ENCODE results near the gene CAMTA1.
"Not testable (repeated sequence)": the region's sequence is repeated elsewhere in the genome, so short reads cannot be mapped to it uniquely, and the experiment has no call there.

Gene CAMTA1

DNA sequence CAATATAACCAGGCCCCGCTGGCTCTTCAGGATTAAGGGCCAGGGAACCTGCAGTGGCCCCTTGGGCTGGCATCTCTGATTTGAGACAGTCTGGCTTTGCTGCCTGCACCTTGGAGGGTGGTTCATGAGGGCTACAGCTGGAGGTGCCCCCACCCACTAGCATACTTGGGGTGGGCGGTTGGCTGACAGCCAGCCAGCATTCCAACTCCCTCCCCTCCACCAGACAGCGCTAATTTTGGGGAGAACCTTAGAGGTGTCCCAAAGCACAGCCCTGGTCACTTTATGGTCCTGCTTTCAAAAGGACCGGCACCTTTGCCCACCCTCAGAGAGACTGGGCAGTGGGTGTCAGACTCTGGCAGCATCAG lies 805.2 kb downstream of the CAMTA1 start:
- no peak for DNase-seq (ENCODE audit: low spot score)

DNA sequence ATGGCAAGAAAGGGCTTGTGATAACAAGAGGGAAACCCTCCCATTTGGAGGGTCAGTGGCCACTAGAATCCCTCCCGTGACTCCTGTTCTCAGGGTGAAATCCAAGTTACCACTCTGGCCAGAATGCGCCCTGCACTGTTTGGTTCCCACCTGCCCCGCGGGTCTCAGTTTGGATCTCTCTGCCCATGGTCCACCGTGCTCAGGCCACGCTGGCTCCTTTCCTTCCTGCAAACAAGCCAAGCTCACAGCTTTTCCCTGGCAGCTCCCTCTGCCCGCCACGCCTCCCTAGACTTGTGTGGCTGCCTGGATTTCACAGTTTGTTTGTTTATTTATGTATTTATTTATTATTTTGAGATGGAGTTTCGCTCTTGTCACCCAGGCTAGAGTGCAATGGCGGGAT lies 806.3 kb downstream of the CAMTA1 start:
- DNase-seq (ENCODE audit: low spot score) = no peak

DNA sequence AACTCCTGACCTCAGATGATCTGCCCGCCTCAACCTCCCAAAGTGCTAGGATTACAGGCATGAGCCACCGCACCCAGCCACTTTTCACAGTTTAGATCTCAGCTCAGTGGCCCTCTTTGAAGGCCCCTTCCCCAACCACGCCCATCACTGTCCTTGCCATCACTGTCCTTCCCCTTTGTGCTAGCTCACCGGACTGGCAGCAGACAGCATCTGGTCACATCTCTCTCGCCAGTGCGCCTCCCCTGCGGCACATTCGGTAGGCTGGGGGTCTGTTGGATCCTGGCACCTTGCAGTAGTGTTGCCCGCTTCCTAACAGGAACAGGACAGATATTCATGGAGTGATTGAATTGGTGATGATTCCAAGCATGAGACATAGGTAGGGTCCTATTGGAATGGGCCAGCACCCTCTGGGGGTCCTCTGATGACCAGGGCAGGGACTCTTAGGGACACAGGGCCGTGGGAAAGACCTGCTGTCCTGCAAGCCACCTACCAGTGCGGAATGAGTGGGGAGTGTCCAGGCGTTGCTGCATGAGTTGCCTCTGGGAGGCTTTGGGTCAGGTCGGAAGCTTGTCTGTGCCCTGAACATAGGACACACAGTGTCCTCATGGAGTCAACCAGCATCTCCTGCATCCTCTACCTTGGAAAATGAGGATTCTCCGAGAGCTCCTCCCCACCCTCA lies 807.0 kb downstream of the CAMTA1 start:
- no peak for DNase-seq (ENCODE audit: low spot score)

DNA sequence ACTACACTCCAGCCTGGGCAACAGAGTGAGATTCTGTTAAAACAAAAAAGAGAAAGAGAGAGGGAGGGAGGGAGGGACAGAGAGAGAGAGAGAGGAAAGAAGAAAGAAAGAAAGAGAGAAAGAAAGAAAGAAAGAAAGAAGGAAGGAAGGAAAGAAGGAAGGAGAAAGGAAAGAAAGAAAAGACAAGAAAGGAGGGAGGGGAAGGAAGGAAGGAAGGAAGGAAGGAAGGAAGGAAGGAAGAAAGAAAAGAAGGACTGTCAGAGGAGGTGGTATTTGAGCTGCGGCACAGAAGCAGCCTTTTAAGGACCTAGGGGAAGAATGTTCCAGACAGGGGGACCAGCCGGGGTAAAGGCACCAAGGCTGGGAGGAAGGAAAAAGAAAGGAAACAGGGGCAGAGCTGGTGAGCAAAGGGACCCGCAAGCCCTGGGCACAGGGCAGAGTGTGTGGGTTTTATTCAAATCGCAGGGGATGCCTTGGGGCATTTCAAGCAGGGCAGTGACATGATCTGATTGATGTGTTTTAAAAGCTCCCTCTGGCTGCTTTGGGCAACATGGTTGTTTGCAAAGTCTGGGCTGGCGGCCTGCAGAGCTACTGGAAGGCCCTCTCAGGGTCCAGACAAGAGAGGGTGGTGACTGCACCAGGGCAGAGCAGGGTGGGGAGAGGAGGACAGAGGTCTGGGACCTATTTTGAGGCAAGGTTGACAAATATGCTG lies 808.9 kb downstream of the CAMTA1 start:
- no peak for DNase-seq (ENCODE audit: low spot score)

DNA sequence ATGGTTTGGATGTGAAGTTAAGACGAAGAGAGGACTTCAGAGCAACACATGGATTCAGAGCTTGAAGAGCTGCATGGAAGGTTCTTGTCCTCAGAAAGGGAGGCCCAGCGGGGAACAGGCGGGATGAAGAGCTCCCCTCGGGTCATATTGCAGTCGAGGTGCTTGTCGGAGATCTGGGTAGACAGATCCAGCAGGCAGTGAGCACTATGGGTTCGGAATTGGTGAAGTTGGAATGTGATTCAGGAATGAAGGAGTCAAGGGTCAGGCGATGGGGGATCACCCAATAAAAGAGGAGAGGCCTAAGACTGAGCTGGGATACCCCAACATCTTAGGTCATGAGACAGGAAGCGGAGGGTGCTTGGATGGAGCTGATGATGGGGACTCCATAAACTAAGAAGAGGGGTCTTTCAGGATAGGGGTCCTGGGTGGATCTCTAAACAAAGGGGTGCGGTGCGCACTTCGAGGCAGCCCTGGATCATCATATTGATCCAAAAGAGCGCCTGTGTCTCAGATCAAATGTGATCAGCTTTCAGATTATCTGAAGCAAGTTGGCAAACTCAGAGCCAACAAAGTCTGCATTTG lies 809.6 kb downstream of the CAMTA1 start:
- DNase-seq (ENCODE audit: low spot score) = no peak

DNA sequence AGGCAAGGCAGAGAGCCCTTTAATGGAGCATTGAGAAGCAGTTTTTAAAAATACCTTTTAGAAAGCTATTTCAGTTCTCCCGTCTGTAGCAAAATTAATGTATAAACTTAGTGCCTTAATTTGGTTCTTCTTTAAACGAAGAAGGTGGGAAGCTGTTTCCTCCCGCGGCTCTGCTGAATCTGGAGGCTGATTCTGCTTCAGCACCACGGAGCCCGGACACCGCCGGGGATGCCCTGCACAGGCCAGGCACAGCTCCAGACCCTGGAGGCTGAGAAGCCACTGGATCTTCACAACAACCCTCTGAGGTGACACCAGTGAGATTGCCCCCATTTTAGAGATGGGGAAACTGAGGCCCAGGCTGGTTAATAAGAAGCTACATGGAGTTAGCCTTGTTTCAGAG lies 810.1 kb downstream of the CAMTA1 start:
- DNase-seq (ENCODE audit: low spot score) = no peak

DNA sequence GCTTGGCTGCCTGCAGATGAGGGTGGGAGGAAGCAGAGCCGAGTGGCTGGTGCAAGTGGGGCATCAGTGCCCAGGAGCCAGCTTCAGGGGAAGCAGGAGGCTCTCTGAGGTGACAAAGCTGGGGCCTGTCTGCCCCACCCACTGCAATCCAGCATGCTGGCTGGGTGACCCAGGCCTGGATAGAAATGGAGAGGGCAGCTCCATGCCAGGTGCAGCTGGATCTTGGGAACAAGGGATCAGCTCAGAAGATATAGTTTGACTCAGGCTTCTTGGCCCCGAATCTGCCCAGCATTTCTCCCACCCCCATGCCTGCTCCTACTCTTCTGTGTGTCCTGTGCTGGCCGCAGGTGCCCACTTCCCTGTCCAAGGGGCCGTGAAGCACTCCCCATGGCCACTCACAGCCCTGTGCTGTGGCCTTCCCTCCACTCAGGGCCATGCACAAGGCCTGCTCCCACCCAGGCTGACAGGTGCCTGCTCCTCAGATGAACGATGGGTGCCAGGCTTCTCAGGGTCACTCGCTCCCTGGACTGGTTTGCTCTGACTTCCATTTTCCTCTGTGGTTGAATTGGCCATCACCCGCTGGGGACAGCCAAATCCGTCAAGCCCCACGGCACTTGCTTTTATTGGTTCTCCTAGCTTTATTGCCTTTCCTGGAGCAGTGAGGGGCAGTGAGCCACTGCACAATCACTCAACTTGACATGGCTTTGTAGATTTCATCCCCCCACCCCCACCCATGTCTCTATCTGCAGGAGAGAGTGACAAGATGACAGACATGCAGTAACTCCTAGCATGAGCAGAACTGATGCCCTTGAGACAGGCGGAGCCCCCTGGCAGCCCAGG lies 811.1 kb downstream of the CAMTA1 start:
- DNase-seq (ENCODE audit: low spot score) = no peak

DNA sequence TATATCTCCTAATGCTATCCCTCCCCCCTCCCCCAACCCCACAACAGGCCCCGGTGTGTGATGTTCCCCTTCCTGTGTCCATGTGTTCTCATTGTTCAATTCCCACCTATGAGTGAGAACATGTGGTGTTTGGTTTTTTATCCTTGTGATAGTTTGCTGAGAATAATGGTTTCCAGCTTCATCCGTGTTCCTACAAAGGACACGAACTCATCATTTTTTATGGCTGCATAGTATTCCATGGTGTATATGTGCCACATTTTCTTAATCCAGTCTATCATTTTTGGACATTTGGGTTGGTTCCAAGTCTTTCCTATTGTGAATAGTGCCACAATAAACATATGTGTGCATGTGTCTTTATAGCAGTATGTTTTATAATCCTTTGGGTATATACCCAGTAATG lies 812.8 kb downstream of the CAMTA1 start:
- DNase-seq (ENCODE audit: low spot score) = not testable (repeated sequence)

DNA sequence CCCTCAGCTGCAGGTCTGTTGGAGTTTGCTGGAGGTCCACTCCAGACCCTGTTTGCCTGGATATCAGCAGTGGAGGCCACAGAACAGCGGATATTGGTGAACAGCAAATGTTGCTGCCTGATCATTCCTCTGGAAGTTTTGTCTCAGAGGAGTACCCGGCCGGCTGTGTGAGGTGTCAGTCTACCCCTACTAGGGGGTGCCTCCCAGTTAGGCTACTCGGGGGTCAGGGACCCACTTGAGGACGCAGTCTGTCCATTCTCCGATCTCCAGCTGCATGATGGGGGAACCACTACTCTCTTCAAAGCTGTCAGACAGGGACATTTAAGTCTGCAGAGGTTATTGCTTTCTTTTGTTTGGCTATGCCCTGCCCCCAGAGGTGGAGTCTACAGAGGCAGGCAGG lies 819.7 kb downstream of the CAMTA1 start:
- DNase-seq (ENCODE audit: low spot score) = not testable (repeated sequence)

DNA sequence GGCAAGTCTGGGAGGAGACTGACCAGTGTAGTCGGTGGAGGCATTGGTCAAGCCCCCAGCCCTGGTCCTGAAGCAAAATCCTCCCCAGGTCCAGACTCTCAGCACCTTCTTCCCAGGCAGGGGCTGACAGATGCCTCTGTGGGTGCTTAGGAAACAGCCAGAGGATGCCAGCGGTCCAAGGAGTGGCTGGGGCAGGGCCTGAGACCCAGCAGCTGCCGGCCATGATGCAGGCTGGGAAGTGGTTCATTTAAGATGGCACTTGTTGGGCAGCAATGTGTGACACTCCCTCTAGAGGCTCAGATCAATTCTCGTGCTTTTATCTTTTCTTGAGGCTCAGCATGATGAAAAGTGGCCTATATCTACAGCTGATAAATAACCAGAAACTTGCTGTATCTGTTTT lies 820.8 kb downstream of the CAMTA1 start:
- DNase-seq (ENCODE audit: low spot score) = no peak

DNA sequence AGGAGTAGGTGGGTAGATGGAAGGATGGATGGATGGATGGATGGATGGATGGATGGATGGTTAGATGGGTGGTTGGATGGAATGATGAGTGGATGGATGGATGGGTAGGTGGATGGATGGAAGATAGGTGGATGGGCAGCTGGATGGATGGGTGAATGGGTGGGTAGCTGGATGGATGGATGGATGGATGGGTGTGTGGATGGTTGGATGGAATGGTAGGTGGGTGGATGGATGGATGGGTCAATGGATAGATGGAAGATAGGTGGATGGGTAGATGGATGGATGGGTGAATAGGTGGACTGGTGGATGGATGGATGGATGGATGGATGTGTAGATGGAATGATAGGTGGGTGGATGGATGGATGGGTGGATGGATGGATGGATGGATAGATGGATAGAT lies 821.8 kb downstream of the CAMTA1 start:
- DNase-seq (ENCODE audit: low spot score) = no peak

DNA sequence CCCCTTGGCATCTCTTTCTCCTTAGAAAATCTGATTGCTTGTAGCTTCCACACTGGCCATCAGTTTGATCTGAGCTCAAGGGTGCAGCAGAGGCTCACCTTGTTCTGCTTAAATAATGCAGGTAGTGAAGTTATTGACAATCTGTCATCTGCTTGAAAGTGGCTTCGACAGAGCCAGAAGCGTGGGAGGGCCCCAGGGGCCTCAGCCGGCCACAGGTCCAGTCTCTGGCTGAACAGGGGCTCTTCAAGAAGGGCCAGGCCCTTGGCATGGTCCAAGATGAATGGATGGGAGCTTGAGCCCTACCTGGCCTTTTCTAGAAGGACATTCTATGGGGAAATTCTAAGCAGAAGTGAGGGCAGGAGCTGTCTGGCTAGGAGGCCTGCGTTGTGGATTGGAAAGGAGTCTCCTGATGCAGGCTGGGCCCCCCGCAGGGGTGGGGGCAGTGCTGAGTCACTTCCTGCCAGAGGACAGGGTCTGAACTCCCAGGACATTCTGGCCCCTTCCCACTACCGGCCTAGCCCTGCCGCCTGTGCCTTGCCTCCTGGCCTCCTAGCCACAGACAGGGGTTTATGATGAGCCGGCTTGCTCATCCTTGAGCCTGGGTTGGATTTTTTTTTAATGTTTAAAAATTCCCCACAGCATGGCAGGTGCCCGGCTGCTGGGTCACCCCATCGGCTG lies 823.5 kb downstream of the CAMTA1 start:
- no peak for DNase-seq (ENCODE audit: low spot score)

DNA sequence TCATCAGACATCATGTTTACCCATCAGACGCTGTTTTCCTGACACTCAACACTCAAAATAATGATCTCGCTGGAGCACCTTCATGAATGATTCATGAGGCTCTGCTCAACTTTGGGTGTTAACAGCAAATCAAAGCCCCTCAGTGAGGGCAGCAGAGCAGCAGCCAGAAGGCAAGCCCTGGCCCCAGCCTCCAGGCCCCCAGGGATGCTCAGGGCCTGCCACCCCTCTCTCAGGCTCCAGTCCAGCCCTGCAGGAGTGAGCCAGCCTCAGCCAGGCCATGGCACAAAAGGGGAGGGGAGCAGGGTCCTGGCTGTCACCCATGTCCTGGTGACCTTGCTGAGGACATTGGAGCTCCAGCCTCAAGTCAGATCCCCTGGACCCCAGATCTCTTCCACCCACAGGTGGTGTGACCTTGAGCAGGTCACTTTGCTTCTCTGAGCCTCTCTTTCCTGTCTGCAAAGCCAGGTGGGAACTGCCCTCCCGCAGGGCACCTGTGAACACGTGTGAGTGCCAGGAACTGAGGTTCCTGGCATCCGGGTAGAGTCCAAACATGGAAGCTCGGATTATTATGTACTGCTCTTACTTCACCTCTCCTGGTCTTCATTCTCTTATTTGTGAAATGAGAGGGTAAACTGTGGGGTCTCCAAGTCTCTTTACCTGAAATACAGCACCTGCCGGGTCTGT lies 824.2 kb downstream of the CAMTA1 start:
- no peak for DNase-seq (ENCODE audit: low spot score)

DNA sequence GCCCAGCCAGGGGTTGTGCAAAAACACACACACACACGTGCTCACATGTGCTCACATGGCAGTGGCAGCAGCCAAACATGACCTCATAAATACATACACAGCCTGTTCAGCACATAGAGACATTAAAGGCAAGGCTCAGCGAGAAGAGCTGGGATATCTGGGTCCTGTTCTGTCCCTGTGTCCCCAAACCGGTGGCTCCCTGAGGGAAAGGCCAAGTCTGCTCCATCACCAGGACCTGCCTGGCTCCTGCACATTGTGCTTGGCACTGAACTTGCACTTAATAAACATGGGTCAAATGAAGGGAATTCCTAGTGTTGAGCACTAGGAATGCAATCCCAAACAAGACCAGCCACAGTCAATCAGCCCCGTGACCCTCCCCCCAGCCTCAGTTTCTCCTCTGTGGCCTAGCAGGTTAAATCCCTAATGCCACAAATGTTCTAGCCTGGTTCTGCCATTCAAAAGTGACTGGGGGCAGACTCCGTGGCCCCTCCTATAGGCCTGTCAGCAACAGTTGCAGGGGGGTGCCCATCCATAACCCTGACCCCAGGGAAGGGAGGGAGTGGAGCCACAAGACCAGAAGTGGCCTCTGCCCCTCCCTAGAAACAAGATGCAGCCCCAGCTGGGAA lies 825.0 kb downstream of the CAMTA1 start:
- no peak for DNase-seq (ENCODE audit: low spot score)

DNA sequence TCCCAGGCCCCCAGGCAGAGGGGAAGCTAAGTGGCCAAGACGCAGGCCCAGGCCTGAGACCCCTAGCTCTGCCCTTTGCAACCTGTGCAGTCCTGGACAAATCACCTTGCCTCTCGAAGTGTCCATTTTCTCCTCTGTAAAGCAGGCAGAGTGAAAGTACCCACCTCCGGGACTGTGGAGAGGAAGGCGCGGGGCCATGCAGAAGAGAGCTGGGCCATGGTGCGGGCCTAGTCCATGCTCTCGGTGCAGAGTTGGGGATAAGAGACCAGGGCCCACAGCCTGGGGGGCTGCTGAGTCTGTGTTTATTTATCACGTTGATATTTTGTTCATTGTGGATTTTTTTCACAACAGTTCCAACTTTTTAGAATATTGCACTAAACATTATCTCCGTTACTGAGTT lies 825.7 kb downstream of the CAMTA1 start:
- no peak for DNase-seq (ENCODE audit: low spot score)

DNA sequence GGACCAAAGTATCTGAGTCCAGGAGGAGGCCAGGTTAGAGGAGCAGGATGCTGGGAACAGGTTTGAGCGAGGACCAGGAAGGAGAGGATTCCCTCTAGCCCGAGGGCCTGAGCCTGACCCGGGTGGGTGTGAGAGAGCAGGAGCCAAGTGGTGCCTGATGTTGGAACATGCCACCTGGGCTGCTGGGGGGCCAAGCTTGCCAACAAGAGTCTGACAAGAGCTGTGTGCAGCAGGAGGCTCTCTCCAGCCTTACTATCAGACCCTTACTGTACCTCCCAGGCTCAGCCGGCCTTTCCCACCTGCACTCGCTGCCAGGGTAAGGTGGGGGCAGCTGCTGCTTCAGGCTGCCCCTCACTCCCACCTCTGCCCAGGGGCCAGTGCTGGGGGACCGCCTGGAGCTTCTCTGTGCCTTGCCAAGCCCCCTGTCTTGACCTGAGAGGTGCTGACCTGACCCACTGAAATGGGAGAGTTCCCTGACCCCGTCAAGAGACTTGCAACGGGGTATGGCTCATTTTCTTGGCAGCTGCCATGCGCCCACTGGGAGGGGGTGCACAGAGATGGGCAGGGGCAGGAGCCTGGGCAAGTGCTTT lies 826.3 kb downstream of the CAMTA1 start:
- DNase-seq (ENCODE audit: low spot score) = no peak

DNA sequence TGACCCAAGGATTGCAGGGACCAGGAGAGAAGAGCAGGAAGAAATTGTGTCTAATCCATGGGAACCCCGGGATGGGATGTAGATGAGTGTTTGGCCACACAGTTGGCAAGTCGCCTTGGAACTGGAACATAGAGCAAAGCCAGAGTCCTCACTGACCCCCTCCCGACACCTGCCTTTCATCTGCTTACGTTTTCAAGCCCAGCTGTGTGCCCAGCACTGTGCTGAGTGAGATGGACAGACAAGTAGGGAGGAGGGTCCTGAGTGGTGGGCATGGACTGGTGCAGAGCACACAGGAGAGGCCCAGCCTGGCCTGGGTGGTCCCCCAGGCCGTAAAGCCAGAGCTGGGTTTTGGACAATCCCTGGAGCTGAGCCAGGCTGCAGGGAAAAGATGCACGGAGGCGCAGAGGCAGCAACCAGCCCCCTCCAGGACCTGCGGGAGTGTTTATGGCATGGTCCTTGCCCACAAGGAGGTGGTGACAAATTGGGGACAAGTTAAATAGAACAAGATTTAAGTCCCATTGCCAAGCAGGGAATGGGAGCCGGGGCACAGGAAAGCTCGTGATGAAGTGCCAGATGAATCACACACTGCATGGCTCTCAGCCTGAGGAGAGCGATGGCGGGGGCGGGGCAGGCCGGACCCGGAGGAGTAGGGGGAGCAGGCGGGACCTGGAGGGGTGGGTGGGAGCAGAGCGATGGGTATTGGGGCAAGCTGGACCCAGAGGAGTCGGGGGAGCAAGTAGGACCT lies 828.0 kb downstream of the CAMTA1 start:
- DNase-seq (ENCODE audit: low spot score) = no peak

DNA sequence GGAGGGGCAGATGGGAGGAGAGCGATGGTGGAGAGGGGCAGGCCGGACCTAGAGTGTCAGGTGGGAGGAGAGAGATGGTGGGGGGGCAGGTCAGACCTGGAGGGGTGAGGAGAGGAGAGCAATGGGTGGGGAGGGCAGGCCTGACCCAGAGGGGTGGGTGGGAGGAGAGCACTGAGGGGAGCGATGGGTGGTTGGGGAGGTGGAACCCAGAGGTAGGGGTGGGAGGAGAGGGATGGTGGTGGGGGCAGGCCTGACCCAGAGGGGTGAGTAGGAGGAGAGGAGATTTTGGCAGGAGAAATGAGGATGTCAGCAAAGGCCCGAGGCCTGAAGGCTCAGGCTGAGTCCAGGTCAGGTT lies 828.6 kb downstream of the CAMTA1 start:
- DNase-seq (ENCODE audit: low spot score) = no peak

DNA sequence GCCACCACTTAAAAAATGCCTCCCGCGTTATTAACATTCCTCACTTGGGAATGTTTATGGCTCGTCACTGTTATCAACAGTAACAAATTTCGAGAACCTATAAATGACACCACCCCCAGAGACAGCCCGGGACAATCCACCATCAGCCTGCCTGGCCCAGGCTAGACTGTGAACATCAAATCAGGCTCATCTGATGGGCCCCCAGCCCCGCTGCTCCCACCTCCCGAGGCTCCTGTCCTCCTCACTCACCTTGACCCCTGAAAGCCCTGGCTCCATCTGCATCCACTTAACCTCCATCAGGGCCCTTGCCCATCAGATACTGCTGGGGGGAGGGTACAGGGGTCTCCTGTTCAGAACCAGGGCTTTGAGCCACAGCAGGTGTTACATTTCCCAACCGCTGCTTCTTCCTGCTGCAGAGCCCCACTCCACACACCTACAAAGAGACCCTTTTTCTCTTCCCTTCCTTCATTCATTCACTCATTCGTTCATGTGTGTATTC lies 829.4 kb downstream of the CAMTA1 start:
- DNase-seq (ENCODE audit: low spot score) = no peak

DNA sequence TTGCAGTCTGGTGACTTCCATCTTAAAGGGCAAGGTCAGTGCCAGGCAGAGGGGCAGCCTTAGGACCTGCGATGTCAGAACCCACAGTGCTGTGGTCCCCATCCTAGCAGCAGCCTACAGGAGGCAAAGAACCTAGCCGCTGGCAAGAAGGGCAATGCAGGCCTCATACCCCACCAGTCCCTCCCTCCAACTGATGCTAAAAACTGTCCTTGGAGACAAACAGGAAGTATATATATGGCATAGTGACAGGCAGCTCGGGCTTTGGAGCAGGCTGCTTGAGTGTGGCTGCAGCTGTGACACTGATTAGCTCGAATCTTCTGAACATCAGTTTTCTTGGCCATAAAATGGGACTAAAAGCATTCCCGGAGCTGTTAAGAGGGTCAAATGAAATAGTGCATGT lies 829.9 kb downstream of the CAMTA1 start:
- DNase-seq (ENCODE audit: low spot score) = no peak

All from HuH-7.5 (cell line).